SK-N-SH treated with all-trans-retinoic acid at 6 μM for 48 hours (cell line): ENCODE results near the gene CCDC102A.

Source experiments
- ATAC-seq: fragments of 200-7000 bp; cut with Tn5 transposase; 3 replicates; pipeline ENCODE4 v1.9.1; 2020; ENCODE audit warnings: mild to moderate bottlenecking, moderate library complexity
- ARNTL ChIP-seq: fragments of 450-650 bp; formaldehyde crosslinking; IDR thresholded peaks from 2 replicates; pipeline ENCODE4 v1.5.0; 2020; ENCODE audit warnings: low read depth, mild to moderate bottlenecking, moderate library complexity, borderline replicate concordance
- BACH2 ChIP-seq: fragments of 250-450 bp; sonication (Bioruptor Pico); IDR thresholded peaks from 2 replicates; pipeline ENCODE4 v1.9.0; 2021; ENCODE audit warnings: mild to moderate bottlenecking, borderline replicate concordance
- GLIS3 ChIP-seq: fragments of 250-450 bp; sonication (Bioruptor Pico); IDR thresholded peaks from 2 replicates; pipeline ENCODE4 v1.5.0; 2020; ENCODE audit warnings: mild to moderate bottlenecking, moderate library complexity
- ISL1 ChIP-seq: fragments of 250-450 bp; sonication (Bioruptor Pico); IDR thresholded peaks from 2 replicates; pipeline ENCODE4 v2.1.2; 2022; ENCODE audit warnings: mild to moderate bottlenecking, moderate library complexity
- OSR1 ChIP-seq: fragments of 250-450 bp; sonication (Bioruptor Pico); IDR thresholded peaks from 2 replicates; pipeline ENCODE4 v1.8.0; 2022; ENCODE audit warnings: moderate library complexity, mild to moderate bottlenecking, inconsistent platforms
- PATZ1 ChIP-seq: fragments of 250-450 bp; sonication (Bioruptor Pico); IDR thresholded peaks from 2 replicates; pipeline ENCODE4 v1.8.0; 2020; ENCODE audit warnings: mild to moderate bottlenecking, moderate library complexity, borderline replicate concordance
- POU6F1 ChIP-seq: fragments of 250-450 bp; sonication (Bioruptor Pico); IDR thresholded peaks from 2 replicates; pipeline ENCODE4 v1.8.0; 2021; ENCODE audit warnings: low read depth, mild to moderate bottlenecking, moderate library complexity, borderline replicate concordance
- PPARA ChIP-seq: fragments of 250-450 bp; sonication (Bioruptor Pico); IDR thresholded peaks from 2 replicates; pipeline ENCODE4 v1.5.0; 2020; ENCODE audit warnings: mild to moderate bottlenecking, borderline replicate concordance
- RARB ChIP-seq: fragments of 250-450 bp; sonication (Bioruptor Pico); IDR thresholded peaks from 2 replicates; pipeline ENCODE4 v1.8.0; 2021; ENCODE audit warnings: mild to moderate bottlenecking, moderate library complexity
- SNAI2 ChIP-seq: fragments of 250-450 bp; sonication (Bioruptor Pico); IDR thresholded peaks from 2 replicates; pipeline ENCODE4 v1.5.0; 2020; ENCODE audit warnings: mild to moderate bottlenecking, moderate library complexity
- TCF4 ChIP-seq: fragments of 250-450 bp; sonication (Bioruptor Pico); IDR thresholded peaks from 2 replicates; pipeline ENCODE4 v1.8.0; 2021; ENCODE audit warnings: mild to moderate bottlenecking, moderate library complexity, borderline replicate concordance
- TOX ChIP-seq: fragments of 250-450 bp; sonication (Bioruptor Pico); IDR thresholded peaks from 2 replicates; pipeline ENCODE4 v1.8.0; 2021; ENCODE audit warnings: mild to moderate bottlenecking, moderate library complexity, borderline replicate concordance
- ZC3H10 ChIP-seq: fragments of 250-450 bp; sonication (Bioruptor Pico); IDR thresholded peaks from 2 replicates; pipeline ENCODE4 v1.5.1; 2021; ENCODE audit warnings: mild to moderate bottlenecking, moderate library complexity
- ZFP3 ChIP-seq: fragments of 250-450 bp; sonication (Bioruptor Pico); IDR thresholded peaks from 2 replicates; pipeline ENCODE4 v1.5.0; 2020; ENCODE audit warnings: mild to moderate bottlenecking, moderate library complexity
- ZNF565 ChIP-seq: fragments of 450-650 bp; formaldehyde crosslinking; conservative IDR thresholded peaks from 2 replicates; pipeline ENCODE4 v1.5.0; 2020; ENCODE audit warnings: low read depth, mild to moderate bottlenecking, moderate library complexity
- ZNF8 ChIP-seq: fragments of 450-650 bp; formaldehyde crosslinking; IDR thresholded peaks from 2 replicates; pipeline ENCODE4 v1.5.0; 2020; ENCODE audit warnings: mild to moderate bottlenecking, moderate library complexity
- TF ChIP-seq, protein P1 (sequence below): fragments of 250-450 bp; sonication (Bioruptor Pico); IDR thresholded peaks from 2 replicates; pipeline ENCODE4 v1.5.1; 2020; ENCODE audit warnings: low read depth, mild to moderate bottlenecking, moderate library complexity

The CCDC102A gene

DNA sequence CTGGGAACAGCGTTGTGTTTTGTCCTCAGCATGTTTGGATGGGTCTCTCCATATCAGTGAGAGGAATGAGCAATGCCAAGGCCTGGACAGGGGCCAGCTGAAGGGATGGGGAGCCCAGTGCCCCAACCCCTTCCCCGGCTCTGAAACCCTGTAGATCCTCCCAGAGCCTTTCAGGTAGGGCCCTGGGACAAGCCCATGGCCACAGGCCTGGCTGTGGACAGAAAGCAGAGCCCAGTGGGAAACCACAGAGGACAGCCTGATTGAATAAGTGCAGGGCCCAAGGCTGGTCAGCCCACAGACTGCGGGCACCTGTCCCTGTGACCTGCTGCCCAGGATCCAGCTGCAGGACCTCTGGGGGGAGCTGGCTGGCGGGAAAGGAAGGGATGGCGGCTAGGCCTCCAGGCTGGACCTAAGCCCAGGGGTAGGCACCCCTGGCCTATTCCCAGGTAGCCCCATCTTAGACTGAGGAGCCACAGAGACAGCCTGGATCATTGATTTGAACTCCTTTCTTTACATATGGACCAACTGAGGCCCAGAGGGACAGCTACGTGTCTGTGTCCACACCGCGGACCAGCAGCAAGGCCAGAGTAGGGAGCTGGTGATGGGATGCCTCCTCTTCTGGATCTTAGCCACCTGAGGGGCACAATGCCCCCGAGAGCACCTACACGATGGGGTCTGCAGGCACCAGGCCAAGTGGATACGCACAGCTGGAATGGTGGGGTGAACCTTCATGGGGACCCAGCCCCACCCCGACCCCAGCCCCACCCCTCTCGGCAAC, 1.3 kb downstream of the CCDC102A start:
- TF ChIP-seq RARB (CRISPR knock-in tag), result no peak
- ATAC-seq, result no peak

GRCh38 chr16:57534337-57534880, 2.0 kb downstream of the CCDC102A start:
- no peak for ATAC-seq
- TF ChIP-seq ZFP3 (CRISPR knock-in tag), result peak; percentile 99
- TF ChIP-seq BACH2 (CRISPR knock-in tag), result no peak
- no peak for TF ChIP-seq ZC3H10 (CRISPR knock-in tag)
- no peak for TF ChIP-seq PATZ1
- TF ChIP-seq TCF4 (CRISPR knock-in tag), result no peak
- TF ChIP-seq, protein P1, sequence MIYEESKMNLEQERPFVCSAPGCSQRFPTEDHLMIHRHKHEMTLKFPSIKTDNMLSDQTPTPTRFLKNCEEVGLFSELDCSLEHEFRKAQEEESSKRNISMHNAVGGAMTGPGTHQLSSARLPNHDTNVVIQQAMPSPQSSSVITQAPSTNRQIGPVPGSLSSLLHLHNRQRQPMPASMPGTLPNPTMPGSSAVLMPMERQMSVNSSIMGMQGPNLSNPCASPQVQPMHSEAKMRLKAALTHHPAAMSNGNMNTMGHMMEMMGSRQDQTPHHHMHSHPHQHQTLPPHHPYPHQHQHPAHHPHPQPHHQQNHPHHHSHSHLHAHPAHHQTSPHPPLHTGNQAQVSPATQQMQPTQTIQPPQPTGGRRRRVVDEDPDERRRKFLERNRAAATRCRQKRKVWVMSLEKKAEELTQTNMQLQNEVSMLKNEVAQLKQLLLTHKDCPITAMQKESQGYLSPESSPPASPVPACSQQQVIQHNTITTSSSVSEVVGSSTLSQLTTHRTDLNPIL (CRISPR knock-in tag), result no peak

DNA sequence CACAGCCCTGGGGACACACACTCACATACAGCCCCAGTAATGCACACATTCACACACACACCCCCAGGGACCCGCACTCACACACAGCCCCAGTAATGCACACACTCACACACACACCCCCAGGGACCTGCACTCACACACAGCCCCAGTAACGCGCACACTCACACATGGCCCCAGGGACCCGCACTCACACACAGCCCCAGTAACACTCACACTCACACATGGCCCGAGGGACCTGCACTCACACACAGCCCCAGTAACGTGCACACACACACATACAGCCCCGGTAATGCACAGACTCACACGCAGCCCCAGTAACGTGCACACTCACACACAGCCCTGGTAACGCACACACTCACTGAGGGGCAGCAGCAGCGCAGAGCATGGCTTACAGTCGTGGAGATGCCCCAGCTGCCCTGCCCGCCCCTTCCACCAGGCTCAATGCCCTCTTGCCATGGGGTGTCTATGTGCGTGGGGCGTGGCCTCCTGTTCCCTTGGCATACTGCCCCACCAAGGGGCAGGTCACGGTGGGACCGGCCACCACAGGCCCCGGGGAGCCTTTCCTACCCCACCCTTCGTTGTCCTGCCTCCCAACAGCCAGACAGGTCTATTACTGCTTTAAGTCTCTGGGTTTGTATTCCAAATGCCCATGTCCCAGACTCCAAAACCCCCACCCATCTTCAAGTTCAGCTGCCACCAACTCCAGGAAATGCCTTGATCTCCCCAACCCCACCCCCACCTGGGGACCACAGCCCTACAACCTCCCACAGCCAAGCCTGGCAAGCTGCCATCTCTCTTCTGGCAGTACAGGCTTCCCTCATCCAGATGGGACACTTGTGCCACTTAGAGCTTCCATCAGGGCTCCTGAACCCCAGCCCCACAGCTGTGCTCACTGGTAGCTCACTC, 2.7 kb downstream of the CCDC102A start:
- ATAC-seq, result no peak

DNA sequence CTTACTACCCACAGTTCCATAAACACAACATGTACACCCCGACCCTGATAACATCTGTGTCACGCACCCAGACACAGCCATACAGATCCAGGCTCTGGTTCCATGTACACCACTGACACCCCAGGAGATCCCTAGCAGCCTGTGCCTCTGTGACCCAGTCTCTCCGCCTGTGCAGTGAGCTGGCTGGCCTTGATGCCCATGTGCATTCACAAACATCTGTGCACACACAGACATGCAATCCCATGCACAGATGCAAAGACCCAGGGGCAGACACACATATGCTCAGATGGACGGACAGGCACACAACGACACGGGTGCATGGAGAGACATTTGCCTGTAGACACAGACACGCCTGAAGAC, 4.1 kb downstream of the CCDC102A start:
- TF ChIP-seq ISL1 (CRISPR knock-in tag) (no peak), PATZ1 (no peak), SNAI2 (CRISPR knock-in tag) (no peak), ZFP3 (CRISPR knock-in tag) (no peak), ZNF565 (no peak), ZNF8 (CRISPR knock-in tag) (no peak), BACH2 (CRISPR knock-in tag) (no peak)
- no peak for ATAC-seq

More for the DNA sequence above, 2.7 kb downstream of the CCDC102A start:
- no peak for TF ChIP-seq TOX (CRISPR knock-in tag)
- TF ChIP-seq ZC3H10 (CRISPR knock-in tag), result no peak
- TF ChIP-seq ZNF565, result no peak
- TF ChIP-seq POU6F1 (CRISPR knock-in tag), result no peak
- no peak for TF ChIP-seq BACH2 (CRISPR knock-in tag)
- no peak for TF ChIP-seq RARB (CRISPR knock-in tag)
- no peak for TF ChIP-seq ARNTL (CRISPR knock-in tag)
- TF ChIP-seq PATZ1, result no peak
- no peak for TF ChIP-seq GLIS3 (CRISPR knock-in tag)
- TF ChIP-seq ZFP3 (CRISPR knock-in tag), result no peak
- no peak for TF ChIP-seq PPARA (CRISPR knock-in tag)
- no peak for TF ChIP-seq OSR1
- TF ChIP-seq, all 23 proteins: peak for 0
